ENCODE measurements around the gene TMEM179. TPM values are rescaled to one million over a fixed set of nuclear protein-coding genes. Genes with fewer than 3 reads are reported as not detected.

TMEM179 gene
- total RNA-seq, 1 experiment from 2014 or later, result 11.4 TPM

- no peak overlapping the region for H3K18ac ChIP-seq (ENCODE audit: insufficient read length, low read depth, low read length)
- no peak overlapping the region; the same call in 1 of the 2 replicates for H3K14ac ChIP-seq (ENCODE audit: insufficient read depth, low read length)
- H2BK20ac ChIP-seq (ENCODE audit: low read depth, low read length, poor library complexity, severe bottlenecking), result no peak overlapping the region
- H3K23ac ChIP-seq (ENCODE audit: insufficient read length, low read depth, low read length), result no peak overlapping the region
- no peak overlapping the region for H3K56ac ChIP-seq (ENCODE audit: insufficient read length, low read depth, low read length)
- DNase-seq, result no peak
- no peaks in the 10 kb centered on the region for H3K23me2 ChIP-seq (ENCODE audit: insufficient read length, low read depth, low read length, poor library complexity, severe bottlenecking)
- no peaks in the 10 kb centered on the region for H4K20me1 ChIP-seq (ENCODE audit: control insufficient read depth, insufficient read depth, insufficient read length)
- H3K79me2 ChIP-seq (ENCODE audit: insufficient read depth, low read length), result no peaks in the 10 kb centered on the region
- H3K27me3 ChIP-seq (ENCODE audit: insufficient read depth, low read length), result no peaks in the 10 kb centered on the region
- H3K27ac ChIP-seq (ENCODE audit: insufficient read length, low read depth, low read length), result no peak overlapping the region
- H2BK5ac ChIP-seq (ENCODE audit: insufficient read length, low read length), result no peak overlapping the region
- Mint-ChIP-seq H3K27me3 (ENCODE audit: low read depth) (no peaks in the 10 kb centered on the region; the same call in 1 of the 2 replicates), H3K4me3 (no peak overlapping the region), H3K4me1 (peaks cover 10% of the 10 kb centered on the region in 2 experiments; a peak in 3 of 4 replicates), H3K27ac (peak overlapping the region in 1 of 3 experiments; percentile 78; a peak in 1 of 7 replicates), H3K9me3 (peaks cover 0 to 6% of the 10 kb centered on the region in 2 experiments; a peak in 1 of 5 replicates), H3K36me3 (ENCODE audit: insufficient read depth in 1 of 3, low read depth in 3 of 3) (peaks cover 0 to 4% (median 0%) of the 10 kb centered on the region in 3 experiments; a peak in 1 of 7 replicates)
- H2BK120ac ChIP-seq (ENCODE audit: low read depth, low read length, poor library complexity, severe bottlenecking), result no peak overlapping the region
- no peak overlapping the region for H3K9ac ChIP-seq (ENCODE audit: extremely low read depth, insufficient read length, low read length)
- H4K8ac ChIP-seq (replicated peaks; ENCODE audit: insufficient read length, low read depth, low read length), result no peak overlapping the region
- TF ChIP-seq CTCF (conservative IDR thresholded peaks at IDR 0.05), result no peak
- no peak overlapping the region for H3K4me2 ChIP-seq (ENCODE audit: insufficient read depth, insufficient read length, low read length)
- no peak overlapping the region for H2AK5ac ChIP-seq (ENCODE audit: insufficient read length, low read length)
- no peak overlapping the region for H4K91ac ChIP-seq (ENCODE audit: insufficient read length, low read depth, low read length)
- no CpG with 5 or more reads among the region's 30 CpGs for WGBS (ENCODE audit: extremely low coverage, insufficient read length, low lambda C conversion rate)
- no peak overlapping the region for H2BK12ac ChIP-seq (ENCODE audit: insufficient read length, low read depth, low read length)
- no peaks in the 10 kb centered on the region for H3K79me1 ChIP-seq (ENCODE audit: insufficient read depth, low read depth, low read length, poor library complexity, severe bottlenecking)
- no peak overlapping the region for H3T11ph ChIP-seq (ENCODE audit: low read length)
- no peak overlapping the region for H4K5ac ChIP-seq (ENCODE audit: insufficient read length, low read depth, low read length)
- H3K9me3 ChIP-seq (ENCODE audit: control insufficient read depth, low read depth, low read length), result no peaks in the 10 kb centered on the region
- no peak overlapping the region for H2BK15ac ChIP-seq (ENCODE audit: low read depth, low read length)
- H3K4me1 ChIP-seq (ENCODE audit: insufficient read depth, low read length), result no peaks in the 10 kb centered on the region
- no peak overlapping the region for H3K4ac ChIP-seq (ENCODE audit: low read depth, low read length)
- no peak overlapping the region for H2AFZ ChIP-seq (ENCODE audit: low read length)
Measured at GRCh38 chr14:104553166-104554087, 51.1 kb downstream of the TMEM179 start.

All from H9 (cell line).